HCT116 (cell line): ENCODE measurements around the gene RPL29.

ENCODE experiments used
- CTCF ChIP-seq, 3 experiments: fragments of 200-600 bp in 1 of 3; sonication (generic) in 1 of 3; IDR thresholded peaks in 2 of 3; conservative IDR thresholded peaks in 1 of 3; 2 replicates each; pipeline ENCODE4 v1.5.1; 2012 to 2017; ENCODE audit warnings: low read depth in 2 of 3, low read length in 2 of 3, antibody characterized with exemption in 1 of 3, borderline replicate concordance in 1 of 3, control low read depth in 1 of 3, mild to moderate bottlenecking in 1 of 3, mixed read lengths in 1 of 3, mixed run types in 1 of 3, moderate library complexity in 1 of 3; ENCODE audit not compliant: insufficient read depth in 1 of 3
- ELF1 ChIP-seq: IDR thresholded peaks from 2 replicates; pipeline ENCODE4 v1.6.1; 2012; ENCODE audit warnings: low read depth, borderline replicate concordance
- EZH2phosphoT487 ChIP-seq: fragments of 200-600 bp; IDR thresholded peaks from 2 replicates; pipeline ENCODE4 v1.6.1; 2018; ENCODE audit warnings: antibody characterized with exemption, borderline replicate concordance
- POLR2AphosphoS5 ChIP-seq: IDR thresholded peaks from 2 replicates; pipeline ENCODE4 v1.6.1; 2011; ENCODE audit warnings: mild to moderate bottlenecking, low read depth, low read length, moderate library complexity
- RAD21 ChIP-seq: IDR thresholded peaks from 2 replicates; pipeline ENCODE4 v1.6.1; 2012; ENCODE audit warnings: low read depth, mild to moderate bottlenecking
- SIN3A ChIP-seq: IDR thresholded peaks from 2 replicates; pipeline ENCODE4 v1.6.1; 2012; ENCODE audit warnings: low read depth
- TCF7L2 ChIP-seq: IDR thresholded peaks from 2 replicates; pipeline ENCODE4 v1.7.0; 2011; ENCODE audit warnings: borderline replicate concordance, inconsistent platforms; ENCODE audit not compliant: insufficient read depth, insufficient read length; ENCODE audit errors: extremely low read depth
- YY1 ChIP-seq: IDR thresholded peaks from 2 replicates; pipeline ENCODE4 v1.6.1; 2011; ENCODE audit warnings: low read length, low read depth, moderate library complexity, mild to moderate bottlenecking; ENCODE audit not compliant: insufficient replicate concordance; ENCODE audit errors: extremely low read depth
- ZNF274 ChIP-seq: fragments of 200-500 bp; sonication (Bioruptor generic); IDR thresholded peaks from 2 replicates; pipeline ENCODE4 v1.6.1; 2014; ENCODE audit warnings: mild to moderate bottlenecking, low read depth, low read length, inconsistent platforms
- TF ChIP-seq, protein P1 (sequence below): IDR thresholded peaks from 2 replicates; pipeline ENCODE4 v1.6.1; 2012; ENCODE audit warnings: low read depth
- TF ChIP-seq, protein P2 (sequence below): IDR thresholded peaks from 2 replicates; pipeline ENCODE4 v1.6.1; 2012

DNA sequence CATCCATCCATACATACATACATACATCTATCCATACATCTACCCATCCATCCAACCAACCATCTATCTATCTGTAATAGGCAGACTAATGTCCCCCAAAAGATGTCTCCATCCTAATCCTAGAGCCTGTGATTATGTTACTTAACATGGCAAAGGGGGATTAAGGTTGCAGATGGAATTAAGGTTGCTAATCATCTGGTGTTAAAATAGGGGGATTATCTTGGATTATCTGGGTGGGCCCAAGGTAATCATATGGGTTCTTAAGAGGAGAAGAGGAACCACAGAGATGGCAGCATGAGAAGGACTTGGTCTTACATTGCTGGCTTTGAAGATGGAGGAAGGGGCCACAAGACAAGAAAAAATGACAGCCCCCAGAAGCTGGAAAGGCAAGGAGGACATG, 14.7 kb upstream of the RPL29 start:
- TF ChIP-seq CTCF (IDR thresholded peaks at IDR 0.05 in 2 of 3, conservative IDR thresholded peaks at IDR 0.05 in 1 of 3; ENCODE audit: borderline replicate concordance in 1 of 3, insufficient read depth in 1 of 3, low read depth in 2 of 3, low read length in 2 of 3) = no peak
- TF ChIP-seq ZNF274 = no peak
- TF ChIP-seq POLR2AphosphoS5 = no peak
- TF ChIP-seq, protein P1, sequence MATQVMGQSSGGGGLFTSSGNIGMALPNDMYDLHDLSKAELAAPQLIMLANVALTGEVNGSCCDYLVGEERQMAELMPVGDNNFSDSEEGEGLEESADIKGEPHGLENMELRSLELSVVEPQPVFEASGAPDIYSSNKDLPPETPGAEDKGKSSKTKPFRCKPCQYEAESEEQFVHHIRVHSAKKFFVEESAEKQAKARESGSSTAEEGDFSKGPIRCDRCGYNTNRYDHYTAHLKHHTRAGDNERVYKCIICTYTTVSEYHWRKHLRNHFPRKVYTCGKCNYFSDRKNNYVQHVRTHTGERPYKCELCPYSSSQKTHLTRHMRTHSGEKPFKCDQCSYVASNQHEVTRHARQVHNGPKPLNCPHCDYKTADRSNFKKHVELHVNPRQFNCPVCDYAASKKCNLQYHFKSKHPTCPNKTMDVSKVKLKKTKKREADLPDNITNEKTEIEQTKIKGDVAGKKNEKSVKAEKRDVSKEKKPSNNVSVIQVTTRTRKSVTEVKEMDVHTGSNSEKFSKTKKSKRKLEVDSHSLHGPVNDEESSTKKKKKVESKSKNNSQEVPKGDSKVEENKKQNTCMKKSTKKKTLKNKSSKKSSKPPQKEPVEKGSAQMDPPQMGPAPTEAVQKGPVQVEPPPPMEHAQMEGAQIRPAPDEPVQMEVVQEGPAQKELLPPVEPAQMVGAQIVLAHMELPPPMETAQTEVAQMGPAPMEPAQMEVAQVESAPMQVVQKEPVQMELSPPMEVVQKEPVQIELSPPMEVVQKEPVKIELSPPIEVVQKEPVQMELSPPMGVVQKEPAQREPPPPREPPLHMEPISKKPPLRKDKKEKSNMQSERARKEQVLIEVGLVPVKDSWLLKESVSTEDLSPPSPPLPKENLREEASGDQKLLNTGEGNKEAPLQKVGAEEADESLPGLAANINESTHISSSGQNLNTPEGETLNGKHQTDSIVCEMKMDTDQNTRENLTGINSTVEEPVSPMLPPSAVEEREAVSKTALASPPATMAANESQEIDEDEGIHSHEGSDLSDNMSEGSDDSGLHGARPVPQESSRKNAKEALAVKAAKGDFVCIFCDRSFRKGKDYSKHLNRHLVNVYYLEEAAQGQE = no peak
- no peak for TF ChIP-seq EZH2phosphoT487
- TF ChIP-seq YY1 = no peak
- TF ChIP-seq ELF1 = no peak
- TF ChIP-seq, protein P2, sequence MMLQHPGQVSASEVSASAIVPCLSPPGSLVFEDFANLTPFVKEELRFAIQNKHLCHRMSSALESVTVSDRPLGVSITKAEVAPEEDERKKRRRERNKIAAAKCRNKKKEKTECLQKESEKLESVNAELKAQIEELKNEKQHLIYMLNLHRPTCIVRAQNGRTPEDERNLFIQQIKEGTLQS = no peak
- no peak for TF ChIP-seq SIN3A
- TF ChIP-seq TCF7L2 = no peak
- TF ChIP-seq RAD21 = no peak
